Endothelial cell of umbilical vein (primary cell): ENCODE data around the gene CA4. TPM values are rescaled to one million over a fixed set of nuclear protein-coding genes. Genes with fewer than 3 reads are reported as not detected.

Experiments
- BruUV-seq: library from RNA; stranded (reverse); fragments of 400-500 nt; replicated peaks from 2 replicates; lab custom pipeline; 2021; lab: Mats Ljungman, UMichigan
- CTCF ChIA-PET: fragments of 300-600, 350-600 bp; sonication (Branson Sonifier 250); formaldehyde crosslinking; loops from one replicate; lab custom pipeline; 2021; ENCODE audit warnings: antibody characterized with exemption, inconsistent platforms; lab: Charles Lee
- POLR2A ChIA-PET: fragments of 300-600, 350-600 bp; sonication (Branson Sonifier 250); formaldehyde crosslinking; loops from one replicate; lab custom pipeline; 2021; ENCODE audit warnings: antibody characterized with exemption, inconsistent platforms; lab: Charles Lee
- DNase-seq: peaks from one replicate; pipeline ENCODE4 v3.0.0-alpha.2; 2011; ENCODE audit warnings: low read depth, low spot score
- FAIRE-seq: peaks from 2 replicates; lab custom pipeline; 2011; peaks lifted over from hg19 to GRCh38; lab: Jason Lieb, UNC
- H2AFZ ChIP-seq: 2 replicates; pipeline ENCODE4 v1.6.0; 2012; ENCODE audit warnings: low read depth, low read length, control low read depth, inconsistent platforms
- H3K27ac ChIP-seq: 2 replicates; pipeline ENCODE4 v1.5.1; 2011; ENCODE audit warnings: low read depth, mild to moderate bottlenecking, control low read depth, low read length, moderate library complexity; ENCODE audit not compliant: insufficient read depth
- H3K27me3 ChIP-seq, 2 experiments: 2 replicates each; pipeline versions ENCODE4 v1.6.0 to v1.6.1; 2011; ENCODE audit warnings: low read length in 2 of 2, mixed read lengths in 1 of 2; ENCODE audit not compliant: control insufficient read depth in 2 of 2, insufficient read depth in 2 of 2
- H3K36me3 ChIP-seq, 2 experiments: 2 replicates in 1 of 2; 3 replicates in 1 of 2; pipeline ENCODE4 v1.5.1; 2011; ENCODE audit warnings: low read length in 2 of 2, mild to moderate bottlenecking in 1 of 2, moderate library complexity in 1 of 2; ENCODE audit not compliant: control insufficient read depth in 2 of 2, insufficient read depth in 2 of 2; ENCODE audit errors: extremely low read depth in 1 of 2
- H3K4me1 ChIP-seq: 3 replicates; pipeline ENCODE4 v1.5.1; 2011; ENCODE audit warnings: mild to moderate bottlenecking, low read length; ENCODE audit not compliant: control insufficient read depth, insufficient read depth; ENCODE audit errors: extremely low read depth
- H3K4me2 ChIP-seq: 2 replicates; pipeline ENCODE4 v1.6.1; 2011; ENCODE audit warnings: low read length, control low read depth, mixed read lengths; ENCODE audit not compliant: insufficient read depth
- H3K4me3 ChIP-seq, 3 experiments: fragments of 200-600 bp in 1 of 3; sonication (generic), shearing (Covaris generic) in 1 of 3; replicated peaks in 1 of 3; 2 replicates each; pipeline ENCODE4 v1.5.1; 2011 to 2016; ENCODE audit warnings: control low read depth in 3 of 3, low read length in 3 of 3, mild to moderate bottlenecking in 2 of 3, inconsistent platforms in 1 of 3, low read depth in 1 of 3, moderate library complexity in 1 of 3; ENCODE audit not compliant: insufficient read depth in 1 of 3
- H3K79me2 ChIP-seq: 2 replicates; pipeline ENCODE4 v1.6.0; 2012; ENCODE audit warnings: low read length, inconsistent platforms; ENCODE audit not compliant: control insufficient read depth, insufficient read depth
- H3K9ac ChIP-seq: replicated peaks from 2 replicates; pipeline ENCODE3; 2011; ENCODE audit warnings: low read length, control low read depth; ENCODE audit not compliant: insufficient read depth; ENCODE audit errors: extremely low read depth
- H3K9me1 ChIP-seq: replicated peaks from 3 replicates; pipeline ENCODE4 v1.6.0; 2011; ENCODE audit warnings: mild to moderate bottlenecking, low read length; ENCODE audit not compliant: control insufficient read depth, insufficient read depth; ENCODE audit errors: extremely low read depth
- H3K9me3 ChIP-seq: replicated peaks from 2 replicates; pipeline ENCODE4 v1.5.1; 2012; ENCODE audit warnings: low read length, inconsistent platforms; ENCODE audit not compliant: control insufficient read depth, insufficient read depth
- H4K20me1 ChIP-seq: replicated peaks from 2 replicates; pipeline ENCODE3; 2011; ENCODE audit warnings: mild to moderate bottlenecking, low read length; ENCODE audit not compliant: control insufficient read depth, insufficient read depth; ENCODE audit errors: extremely low read depth
- CTCF ChIP-seq, 2 donors: IDR thresholded peaks; 1 replicate in 1 of 2; 2 replicates in 1 of 2; pipeline ENCODE4 v1.5.1; 2011; ENCODE audit warnings: low read length in 2 of 2, mild to moderate bottlenecking in 2 of 2, moderate library complexity in 2 of 2, control low read depth in 1 of 2, inconsistent platforms in 1 of 2, low read depth in 1 of 2; ENCODE audit not compliant: insufficient read depth in 1 of 2; ENCODE audit errors: extremely low read depth in 1 of 2
- EZH2 ChIP-seq: IDR thresholded peaks from 2 replicates; pipeline ENCODE4 v1.6.1; 2012; ENCODE audit warnings: borderline replicate concordance, low read depth, mild to moderate bottlenecking, moderate library complexity, low read length, inconsistent platforms; ENCODE audit not compliant: severe bottlenecking
- FOS ChIP-seq: IDR thresholded peaks from 2 replicates; pipeline ENCODE4 v1.6.1; 2011; ENCODE audit warnings: mild to moderate bottlenecking, low read length, moderate library complexity, borderline replicate concordance; ENCODE audit not compliant: insufficient read depth
- GATA2 ChIP-seq: IDR thresholded peaks from 2 replicates; pipeline ENCODE4 v1.7.0; 2011; ENCODE audit warnings: low read depth, mild to moderate bottlenecking, moderate library complexity, mixed read lengths, low read length; ENCODE audit not compliant: insufficient read length, insufficient read depth
- JUN ChIP-seq: IDR thresholded peaks from 2 replicates; pipeline ENCODE4 v1.6.1; 2011; ENCODE audit warnings: borderline replicate concordance, low read depth; ENCODE audit not compliant: insufficient read length, insufficient read depth
- MYC ChIP-seq: IDR thresholded peaks from one replicate; pipeline ENCODE4 v1.6.1; 2011; ENCODE audit warnings: mild to moderate bottlenecking, low read depth, low read length
- POLR2A ChIP-seq: IDR thresholded peaks from 2 replicates; pipeline ENCODE4 v1.6.1; 2012; ENCODE audit warnings: low read depth, mild to moderate bottlenecking, control low read depth, low read length
- POLR2AphosphoS5 ChIP-seq: IDR thresholded peaks from 2 replicates; pipeline ENCODE4 v1.6.1; 2012; ENCODE audit warnings: low read depth, mild to moderate bottlenecking, control low read depth, low read length, moderate library complexity; ENCODE audit not compliant: insufficient read depth
- dilution Hi-C: fragments of 300-500 bp; cut with MboI; formaldehyde crosslinking; loops from one replicate; pipeline ENCODE4 v1.15.0; 2019; ENCODE audit warnings: low sequenced_read_pairs; ENCODE audit not compliant: extremely low pct_ligation_motif_present
- intact Hi-C: fragments of 100-400 bp; cut with micrococcal nuclease; formaldehyde crosslinking; loops from one replicate; pipeline ENCODE4 v1.10.0; 2022
- polyA plus RNA-seq, 4 experiments: library from polyadenylated mRNA; depleted of rRNA in 3 of 4; stranded (reverse) in 3 of 4; unstranded in 1 of 4; fragments of >200 nt; gene quantifications; 2 replicates each; pipeline versions ENCODE4 v1.2.1 to v1.2.3, GENCODE V29; 2011 to 2012; ENCODE audit warnings: missing spikeins in 1 of 4
- total RNA-seq: library from RNA; stranded (reverse); gene quantifications from 2 replicates; pipeline ENCODE4 v1.2.3, GENCODE V29; 2021
- TF ChIP-seq, protein P1 (sequence below): IDR thresholded peaks from 2 replicates; pipeline ENCODE4 v1.6.1; 2011; ENCODE audit not compliant: insufficient read depth, insufficient read length

CA4 gene
- total and polyA plus RNA-seq, 2 donors (not counting 3 experiments of a cell fraction or from before 2014, with no cell fraction given): 0.17 to 0.29 TPM

- Histone ChIP-seq H3K9me3 (no peaks in the 10 kb centered on the region), H2AFZ (no peak overlapping the region), H4K20me1 (no peaks in the 10 kb centered on the region), H3K79me2 (no peaks in the 10 kb centered on the region), H3K4me1 (peaks cover 3% of the 10 kb centered on the region), H3K36me3 (no peaks in the 10 kb centered on the region), H3K9ac (no peak overlapping the region), H3K27ac (no peak overlapping the region), H3K4me2 (no peak overlapping the region), H3K4me3 (no peak overlapping the region), H3K27me3 (peaks cover 4 to 8% of the 10 kb centered on the region in 2 experiments), H3K9me1 (no peaks in the 10 kb centered on the region)
- TF ChIP-seq JUN (no peak), POLR2AphosphoS5 (no peak), GATA2 (no peak), FOS (no peak)
- CTCF ChIA-PET: interaction anchor here (0.6 to 0.7 kb wide), 2 partner anchors 15 to 563 kb away, joined by 3 to 4 read pairs; no protein-coding TSS in a partner anchor
- FAIRE-seq (no peak), DNase-seq (no peak)
- intact Hi-C loops (no loop called here), dilution Hi-C loops (no loop called here)
- POLR2A ChIA-PET: interaction anchor here (0.6 kb wide), 1 partner anchor 724 kb away, joined by 3 read pairs; no protein-coding TSS in a partner anchor
- no TSS peak for BruUV-seq
These were observed 7.8 kb downstream of the CA4 start for GRCh38 chr17:60157487-60158040.

DNA sequence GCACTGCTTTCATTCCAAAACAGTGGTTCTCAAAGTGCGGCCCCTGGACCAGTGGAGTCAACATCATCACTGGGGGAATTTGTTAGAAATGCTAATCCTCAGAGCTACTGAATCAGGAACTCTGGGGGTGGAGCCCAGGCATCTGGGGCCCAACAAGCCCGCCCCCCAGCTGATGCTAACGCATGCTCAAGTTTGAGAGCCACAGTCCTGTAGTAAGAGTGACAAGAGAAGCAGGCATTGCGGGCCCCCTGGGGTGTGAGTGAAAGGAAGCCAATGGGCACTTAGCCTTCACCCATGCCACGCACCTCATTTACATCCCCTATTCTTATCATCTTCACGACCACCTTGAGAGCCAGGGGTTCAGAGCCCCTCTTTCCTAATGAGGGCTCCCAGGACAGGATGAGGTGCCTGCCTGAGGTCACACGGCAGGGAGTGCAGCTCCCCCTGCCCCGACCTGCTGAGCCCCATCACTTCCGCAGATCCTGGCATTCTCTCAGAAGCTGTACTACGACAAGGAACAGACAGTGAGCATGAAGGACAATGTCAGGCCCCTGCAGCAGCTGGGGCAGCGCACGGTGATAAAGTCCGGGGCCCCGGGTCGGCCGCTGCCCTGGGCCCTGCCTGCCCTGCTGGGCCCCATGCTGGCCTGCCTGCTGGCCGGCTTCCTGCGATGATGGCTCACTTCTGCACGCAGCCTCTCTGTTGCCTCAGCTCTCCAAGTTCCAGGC, 9.1 kb downstream of the CA4 start:
- intact Hi-C loops: no loop called here
- no peak overlapping the region for H3K27ac ChIP-seq
- no peaks in the 10 kb centered on the region for H3K9me3 ChIP-seq
- H3K4me1 ChIP-seq: peaks cover 3% of the 10 kb centered on the region
- no peak for DNase-seq
- no peak overlapping the region for H3K4me2 ChIP-seq
- no peak overlapping the region for H3K4me3 ChIP-seq
- dilution Hi-C loops: no loop called here
- no peaks in the 10 kb centered on the region for H4K20me1 ChIP-seq
- TF ChIP-seq JUN (no peak), POLR2AphosphoS5 (no peak), GATA2 (no peak), FOS (no peak), POLR2A (no peak), CTCF (IDR thresholded peaks at IDR 0.05; ENCODE audit: extremely low read depth in 1 of 2, insufficient read depth in 1 of 2, low read depth in 1 of 2, low read length in 2 of 2) (no peak), MYC (no peak), EZH2 (no peak)
- TF ChIP-seq, protein P1, sequence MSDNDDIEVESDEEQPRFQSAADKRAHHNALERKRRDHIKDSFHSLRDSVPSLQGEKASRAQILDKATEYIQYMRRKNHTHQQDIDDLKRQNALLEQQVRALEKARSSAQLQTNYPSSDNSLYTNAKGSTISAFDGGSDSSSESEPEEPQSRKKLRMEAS: no peak
- no peaks in the 10 kb centered on the region for H3K9me1 ChIP-seq
- no peak for FAIRE-seq
- BruUV-seq: no TSS peak
- no peaks in the 10 kb centered on the region for H3K79me2 ChIP-seq
- POLR2A ChIA-PET: no interaction called here
- no peak overlapping the region for H3K9ac ChIP-seq
- no peaks in the 10 kb centered on the region for H3K27me3 ChIP-seq
- no peaks in the 10 kb centered on the region for H3K36me3 ChIP-seq
- CTCF ChIA-PET: interaction anchor here (0.9 kb wide), 1 partner anchor 12 kb away, joined by 3 read pairs; no protein-coding TSS in a partner anchor
- H2AFZ ChIP-seq: no peak overlapping the region
